SK-N-SH treated with all-trans-retinoic acid at 6 μM for 48 hours (cell line): ENCODE data around the gene YPEL1.

Experiments
- ATAC-seq: fragments of 200-7000 bp; cut with Tn5 transposase; 3 replicates; pipeline ENCODE4 v1.9.1; 2020; ENCODE audit warnings: mild to moderate bottlenecking, moderate library complexity
- ARNTL ChIP-seq: fragments of 450-650 bp; formaldehyde crosslinking; IDR thresholded peaks from 2 replicates; pipeline ENCODE4 v1.5.0; 2020; ENCODE audit warnings: low read depth, mild to moderate bottlenecking, moderate library complexity, borderline replicate concordance
- BACH2 ChIP-seq: fragments of 250-450 bp; sonication (Bioruptor Pico); IDR thresholded peaks from 2 replicates; pipeline ENCODE4 v1.9.0; 2021; ENCODE audit warnings: mild to moderate bottlenecking, borderline replicate concordance
- CSDC2 ChIP-seq: fragments of 250-450 bp; sonication (Bioruptor Pico); IDR thresholded peaks from 2 replicates; pipeline ENCODE4 v1.5.0; 2020; ENCODE audit warnings: mild to moderate bottlenecking, moderate library complexity
- ESRRG ChIP-seq: fragments of 250-450 bp; sonication (Bioruptor Pico); IDR thresholded peaks from 2 replicates; pipeline ENCODE4 v1.6.1; 2021; ENCODE audit warnings: mild to moderate bottlenecking
- GLIS3 ChIP-seq: fragments of 250-450 bp; sonication (Bioruptor Pico); IDR thresholded peaks from 2 replicates; pipeline ENCODE4 v1.5.0; 2020; ENCODE audit warnings: mild to moderate bottlenecking, moderate library complexity
- ISL1 ChIP-seq: fragments of 250-450 bp; sonication (Bioruptor Pico); IDR thresholded peaks from 2 replicates; pipeline ENCODE4 v2.1.2; 2022; ENCODE audit warnings: mild to moderate bottlenecking, moderate library complexity
- PPARA ChIP-seq: fragments of 250-450 bp; sonication (Bioruptor Pico); IDR thresholded peaks from 2 replicates; pipeline ENCODE4 v1.5.0; 2020; ENCODE audit warnings: mild to moderate bottlenecking, borderline replicate concordance
- RARB ChIP-seq: fragments of 250-450 bp; sonication (Bioruptor Pico); IDR thresholded peaks from 2 replicates; pipeline ENCODE4 v1.8.0; 2021; ENCODE audit warnings: mild to moderate bottlenecking, moderate library complexity
- SNAI2 ChIP-seq: fragments of 250-450 bp; sonication (Bioruptor Pico); IDR thresholded peaks from 2 replicates; pipeline ENCODE4 v1.5.0; 2020; ENCODE audit warnings: mild to moderate bottlenecking, moderate library complexity
- TCF4 ChIP-seq: fragments of 250-450 bp; sonication (Bioruptor Pico); IDR thresholded peaks from 2 replicates; pipeline ENCODE4 v1.8.0; 2021; ENCODE audit warnings: mild to moderate bottlenecking, moderate library complexity, borderline replicate concordance
- TOX ChIP-seq: fragments of 250-450 bp; sonication (Bioruptor Pico); IDR thresholded peaks from 2 replicates; pipeline ENCODE4 v1.8.0; 2021; ENCODE audit warnings: mild to moderate bottlenecking, moderate library complexity, borderline replicate concordance
- ZC3H10 ChIP-seq: fragments of 250-450 bp; sonication (Bioruptor Pico); IDR thresholded peaks from 2 replicates; pipeline ENCODE4 v1.5.1; 2021; ENCODE audit warnings: mild to moderate bottlenecking, moderate library complexity
- ZFP30 ChIP-seq: fragments of 450-650 bp; formaldehyde crosslinking; IDR thresholded peaks from 2 replicates; pipeline ENCODE4 v1.5.0; 2022; ENCODE audit warnings: mild to moderate bottlenecking, moderate library complexity
- ZNF70 ChIP-seq: fragments of 450-650 bp; formaldehyde crosslinking; IDR thresholded peaks from 2 replicates; pipeline ENCODE4 v1.5.0; 2020; ENCODE audit warnings: mild to moderate bottlenecking, moderate library complexity
- ZNF8 ChIP-seq: fragments of 450-650 bp; formaldehyde crosslinking; IDR thresholded peaks from 2 replicates; pipeline ENCODE4 v1.5.0; 2020; ENCODE audit warnings: mild to moderate bottlenecking, moderate library complexity
- TF ChIP-seq, protein P1 (sequence below): fragments of 250-450 bp; sonication (Bioruptor Pico); IDR thresholded peaks from 2 replicates; pipeline ENCODE4 v1.5.0; 2020; ENCODE audit warnings: mild to moderate bottlenecking, moderate library complexity
- TF ChIP-seq, protein P2 (sequence below): fragments of 250-450 bp; sonication (Bioruptor Pico); IDR thresholded peaks from 2 replicates; pipeline ENCODE4 v1.8.0; 2021; ENCODE audit warnings: low read depth, mild to moderate bottlenecking, moderate library complexity, borderline replicate concordance
- TF ChIP-seq, protein P3 (sequence below): fragments of 250-450 bp; sonication (Bioruptor Pico); IDR thresholded peaks from 2 replicates; pipeline ENCODE4 v1.8.0; 2020; ENCODE audit warnings: mild to moderate bottlenecking, moderate library complexity, borderline replicate concordance
- TF ChIP-seq, protein P4 (sequence below): fragments of 250-450 bp; sonication (Bioruptor Pico); IDR thresholded peaks from 2 replicates; pipeline ENCODE4 v1.5.1; 2020; ENCODE audit warnings: low read depth, mild to moderate bottlenecking, moderate library complexity

The YPEL1 gene

DNA sequence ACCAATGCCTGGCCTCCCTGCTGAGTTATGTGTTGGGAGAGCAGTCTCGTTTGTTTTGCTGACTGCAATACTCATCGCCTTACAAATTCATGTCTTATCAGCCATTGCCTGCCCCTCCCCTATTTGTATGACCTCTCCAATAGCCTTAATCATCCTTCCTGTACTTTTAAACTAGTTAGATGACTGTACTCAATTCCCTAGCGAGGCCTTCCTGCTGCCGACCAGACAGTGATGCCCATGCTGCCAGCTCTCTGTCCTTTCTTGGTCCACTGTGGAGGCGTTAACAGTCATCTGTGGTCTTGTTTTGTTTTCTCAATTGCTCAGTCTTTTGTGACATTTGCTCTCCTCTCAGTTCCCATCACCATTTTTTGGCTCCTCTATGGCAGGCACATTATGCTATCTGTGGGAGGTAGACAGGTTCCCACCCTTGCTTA lies 20.3 kb upstream of the YPEL1 start:
- no peak for TF ChIP-seq ZNF8 (CRISPR knock-in tag)
- TF ChIP-seq ISL1, result no peak
- TF ChIP-seq ARNTL (CRISPR knock-in tag), result no peak
- TF ChIP-seq ZNF70 (CRISPR knock-in tag), result no peak
- TF ChIP-seq SNAI2 (CRISPR knock-in tag), result no peak
- TF ChIP-seq TOX (CRISPR knock-in tag), result no peak
- TF ChIP-seq CSDC2 (CRISPR knock-in tag), result no peak
- TF ChIP-seq, protein P1, sequence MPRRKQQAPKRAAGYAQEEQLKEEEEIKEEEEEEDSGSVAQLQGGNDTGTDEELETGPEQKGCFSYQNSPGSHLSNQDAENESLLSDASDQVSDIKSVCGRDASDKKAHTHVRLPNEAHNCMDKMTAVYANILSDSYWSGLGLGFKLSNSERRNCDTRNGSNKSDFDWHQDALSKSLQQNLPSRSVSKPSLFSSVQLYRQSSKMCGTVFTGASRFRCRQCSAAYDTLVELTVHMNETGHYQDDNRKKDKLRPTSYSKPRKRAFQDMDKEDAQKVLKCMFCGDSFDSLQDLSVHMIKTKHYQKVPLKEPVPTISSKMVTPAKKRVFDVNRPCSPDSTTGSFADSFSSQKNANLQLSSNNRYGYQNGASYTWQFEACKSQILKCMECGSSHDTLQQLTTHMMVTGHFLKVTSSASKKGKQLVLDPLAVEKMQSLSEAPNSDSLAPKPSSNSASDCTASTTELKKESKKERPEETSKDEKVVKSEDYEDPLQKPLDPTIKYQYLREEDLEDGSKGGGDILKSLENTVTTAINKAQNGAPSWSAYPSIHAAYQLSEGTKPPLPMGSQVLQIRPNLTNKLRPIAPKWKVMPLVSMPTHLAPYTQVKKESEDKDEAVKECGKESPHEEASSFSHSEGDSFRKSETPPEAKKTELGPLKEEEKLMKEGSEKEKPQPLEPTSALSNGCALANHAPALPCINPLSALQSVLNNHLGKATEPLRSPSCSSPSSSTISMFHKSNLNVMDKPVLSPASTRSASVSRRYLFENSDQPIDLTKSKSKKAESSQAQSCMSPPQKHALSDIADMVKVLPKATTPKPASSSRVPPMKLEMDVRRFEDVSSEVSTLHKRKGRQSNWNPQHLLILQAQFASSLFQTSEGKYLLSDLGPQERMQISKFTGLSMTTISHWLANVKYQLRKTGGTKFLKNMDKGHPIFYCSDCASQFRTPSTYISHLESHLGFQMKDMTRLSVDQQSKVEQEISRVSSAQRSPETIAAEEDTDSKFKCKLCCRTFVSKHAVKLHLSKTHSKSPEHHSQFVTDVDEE (CRISPR knock-in tag), result no peak
- TF ChIP-seq, protein P2, sequence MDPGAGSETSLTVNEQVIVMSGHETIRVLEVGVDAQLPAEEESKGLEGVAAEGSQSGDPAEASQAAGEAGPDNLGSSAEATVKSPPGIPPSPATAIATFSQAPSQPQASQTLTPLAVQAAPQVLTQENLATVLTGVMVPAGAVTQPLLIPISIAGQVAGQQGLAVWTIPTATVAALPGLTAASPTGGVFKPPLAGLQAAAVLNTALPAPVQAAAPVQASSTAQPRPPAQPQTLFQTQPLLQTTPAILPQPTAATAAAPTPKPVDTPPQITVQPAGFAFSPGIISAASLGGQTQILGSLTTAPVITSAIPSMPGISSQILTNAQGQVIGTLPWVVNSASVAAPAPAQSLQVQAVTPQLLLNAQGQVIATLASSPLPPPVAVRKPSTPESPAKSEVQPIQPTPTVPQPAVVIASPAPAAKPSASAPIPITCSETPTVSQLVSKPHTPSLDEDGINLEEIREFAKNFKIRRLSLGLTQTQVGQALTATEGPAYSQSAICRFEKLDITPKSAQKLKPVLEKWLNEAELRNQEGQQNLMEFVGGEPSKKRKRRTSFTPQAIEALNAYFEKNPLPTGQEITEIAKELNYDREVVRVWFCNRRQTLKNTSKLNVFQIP (CRISPR knock-in tag), result no peak
- no peak for TF ChIP-seq GLIS3 (CRISPR knock-in tag)
- TF ChIP-seq RARB, result no peak
- no peak for TF ChIP-seq PPARA (CRISPR knock-in tag)
- no peak for TF ChIP-seq TCF4
- TF ChIP-seq, protein P3, sequence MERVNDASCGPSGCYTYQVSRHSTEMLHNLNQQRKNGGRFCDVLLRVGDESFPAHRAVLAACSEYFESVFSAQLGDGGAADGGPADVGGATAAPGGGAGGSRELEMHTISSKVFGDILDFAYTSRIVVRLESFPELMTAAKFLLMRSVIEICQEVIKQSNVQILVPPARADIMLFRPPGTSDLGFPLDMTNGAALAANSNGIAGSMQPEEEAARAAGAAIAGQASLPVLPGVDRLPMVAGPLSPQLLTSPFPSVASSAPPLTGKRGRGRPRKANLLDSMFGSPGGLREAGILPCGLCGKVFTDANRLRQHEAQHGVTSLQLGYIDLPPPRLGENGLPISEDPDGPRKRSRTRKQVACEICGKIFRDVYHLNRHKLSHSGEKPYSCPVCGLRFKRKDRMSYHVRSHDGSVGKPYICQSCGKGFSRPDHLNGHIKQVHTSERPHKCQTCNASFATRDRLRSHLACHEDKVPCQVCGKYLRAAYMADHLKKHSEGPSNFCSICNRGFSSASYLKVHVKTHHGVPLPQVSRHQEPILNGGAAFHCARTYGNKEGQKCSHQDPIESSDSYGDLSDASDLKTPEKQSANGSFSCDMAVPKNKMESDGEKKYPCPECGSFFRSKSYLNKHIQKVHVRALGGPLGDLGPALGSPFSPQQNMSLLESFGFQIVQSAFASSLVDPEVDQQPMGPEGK (CRISPR knock-in tag), result no peak
- TF ChIP-seq ZFP30 (CRISPR knock-in tag), result no peak
- no peak; the same call in 2 of the 3 replicates for ATAC-seq

DNA sequence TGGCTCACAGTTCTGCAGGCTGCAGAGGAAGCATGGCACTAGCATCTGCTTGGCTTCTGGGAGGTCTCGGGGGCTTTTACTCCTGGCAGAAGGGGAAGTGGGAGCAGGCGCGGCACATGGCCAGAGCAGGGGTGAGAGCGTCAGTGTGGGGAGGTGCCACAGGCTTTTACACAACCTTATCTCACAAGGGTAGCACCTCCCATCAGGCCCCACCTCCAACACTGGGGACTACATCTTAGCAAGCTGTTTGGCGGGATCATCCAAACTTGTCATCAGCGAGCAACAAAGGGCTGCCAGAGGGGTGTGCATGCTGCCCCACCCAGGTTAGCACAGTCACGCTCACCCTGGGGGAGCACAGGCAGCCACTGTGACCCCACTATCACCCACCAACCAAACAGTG lies 18.9 kb upstream of the YPEL1 start:
- ATAC-seq, result no peak; the same call in 2 of the 3 replicates

More for the DNA sequence above, 18.9 kb upstream of the YPEL1 start:
- no peak for TF ChIP-seq BACH2 (CRISPR knock-in tag)
- no peak for TF ChIP-seq RARB
- TF ChIP-seq ZC3H10 (CRISPR knock-in tag), result no peak
- TF ChIP-seq ESRRG, result no peak
- TF ChIP-seq SNAI2 (CRISPR knock-in tag), result no peak
- TF ChIP-seq, protein P3 (CRISPR knock-in tag), result no peak
- TF ChIP-seq, protein P2 (CRISPR knock-in tag), result no peak
- TF ChIP-seq PPARA (CRISPR knock-in tag), result no peak
- no peak for TF ChIP-seq ISL1
- TF ChIP-seq GLIS3 (CRISPR knock-in tag), result no peak
- TF ChIP-seq, protein P4, sequence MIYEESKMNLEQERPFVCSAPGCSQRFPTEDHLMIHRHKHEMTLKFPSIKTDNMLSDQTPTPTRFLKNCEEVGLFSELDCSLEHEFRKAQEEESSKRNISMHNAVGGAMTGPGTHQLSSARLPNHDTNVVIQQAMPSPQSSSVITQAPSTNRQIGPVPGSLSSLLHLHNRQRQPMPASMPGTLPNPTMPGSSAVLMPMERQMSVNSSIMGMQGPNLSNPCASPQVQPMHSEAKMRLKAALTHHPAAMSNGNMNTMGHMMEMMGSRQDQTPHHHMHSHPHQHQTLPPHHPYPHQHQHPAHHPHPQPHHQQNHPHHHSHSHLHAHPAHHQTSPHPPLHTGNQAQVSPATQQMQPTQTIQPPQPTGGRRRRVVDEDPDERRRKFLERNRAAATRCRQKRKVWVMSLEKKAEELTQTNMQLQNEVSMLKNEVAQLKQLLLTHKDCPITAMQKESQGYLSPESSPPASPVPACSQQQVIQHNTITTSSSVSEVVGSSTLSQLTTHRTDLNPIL (CRISPR knock-in tag), result no peak
- TF ChIP-seq TCF4, result no peak
